Measurements from ENCODE around the gene INMT. TPM values are rescaled to one million over a fixed set of nuclear protein-coding genes. Genes with fewer than 3 reads are reported as not detected.

Gene INMT
- total RNA-seq, 1 donor from 2014 or later: 0.89 TPM

DNA sequence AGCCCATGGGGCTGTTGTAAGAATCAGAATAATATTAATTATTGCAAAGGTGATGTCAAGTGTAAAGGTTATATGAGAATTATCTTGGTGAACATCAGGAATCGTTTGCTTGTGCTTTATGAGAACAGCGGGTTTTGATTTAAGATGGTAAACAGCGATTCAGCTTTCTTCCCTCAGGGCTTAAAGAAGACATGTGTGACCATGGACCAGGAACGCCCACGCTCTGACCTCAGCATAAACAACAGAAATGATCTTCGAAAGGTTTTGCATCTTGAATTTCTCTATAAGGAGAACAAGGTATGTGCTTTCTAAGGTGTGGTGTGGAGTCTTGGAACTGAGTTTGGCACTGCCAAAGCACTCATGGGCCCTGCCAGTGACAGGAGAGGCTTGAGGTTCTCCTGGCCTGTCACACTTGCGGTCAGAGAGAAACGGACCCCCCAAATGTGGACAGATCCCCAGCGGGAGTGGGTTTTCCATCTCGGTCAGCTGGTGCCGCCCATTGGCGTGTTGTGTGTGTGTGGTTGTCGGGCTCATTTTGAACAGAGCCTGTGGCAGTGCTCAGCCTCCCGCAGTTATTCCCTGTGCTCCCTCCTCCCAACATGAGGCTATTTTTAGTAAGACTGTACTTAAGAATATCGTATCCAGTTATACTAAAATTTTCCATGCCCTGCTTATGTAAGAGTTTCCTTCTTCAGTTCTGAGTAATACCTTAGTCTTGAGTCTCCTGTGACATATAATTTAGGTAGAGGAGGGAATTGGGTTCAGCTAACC lies 26.5 kb downstream of the INMT start:
- intact Hi-C loops (cut with micrococcal nuclease): no loop called here

- intact Hi-C loops (cut with micrococcal nuclease): no loop called here
Measured at GRCh38 chr7:30779574-30779973, 27.6 kb downstream of the INMT start.

DNA sequence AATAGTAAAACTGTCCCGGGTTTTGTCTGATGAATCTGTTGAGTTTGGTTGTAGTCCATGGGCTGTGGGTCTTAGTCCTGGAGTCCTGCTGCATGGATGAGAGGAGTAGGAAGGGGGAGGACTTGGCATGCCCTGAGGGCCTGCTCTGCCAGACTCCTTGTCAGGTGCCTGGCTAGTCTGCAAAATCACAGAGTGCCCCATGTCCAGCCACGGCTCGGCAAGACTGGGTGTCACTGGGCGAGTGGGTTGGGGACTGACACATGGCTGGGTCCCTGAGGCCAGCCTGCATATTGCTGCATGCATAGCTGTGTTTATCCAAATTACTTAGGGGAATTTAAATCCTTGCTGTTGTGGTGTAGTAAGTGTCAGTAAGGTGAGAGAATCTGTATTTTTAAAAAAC lies 29.0 kb downstream of the INMT start:
- intact Hi-C loops (cut with micrococcal nuclease): no loop called here

- intact Hi-C loops (cut with micrococcal nuclease): no loop called here
Measured at GRCh38 chr7:30782690-30783089, 30.8 kb downstream of the INMT start.

GRCh38 chr7:30785786-30786185 lies 33.9 kb downstream of the INMT start:
- intact Hi-C loops (cut with micrococcal nuclease): no loop called here

GRCh38 chr7:30787486-30787885 lies 35.6 kb downstream of the INMT start:
- intact Hi-C loops (cut with micrococcal nuclease): no loop called here

DNA sequence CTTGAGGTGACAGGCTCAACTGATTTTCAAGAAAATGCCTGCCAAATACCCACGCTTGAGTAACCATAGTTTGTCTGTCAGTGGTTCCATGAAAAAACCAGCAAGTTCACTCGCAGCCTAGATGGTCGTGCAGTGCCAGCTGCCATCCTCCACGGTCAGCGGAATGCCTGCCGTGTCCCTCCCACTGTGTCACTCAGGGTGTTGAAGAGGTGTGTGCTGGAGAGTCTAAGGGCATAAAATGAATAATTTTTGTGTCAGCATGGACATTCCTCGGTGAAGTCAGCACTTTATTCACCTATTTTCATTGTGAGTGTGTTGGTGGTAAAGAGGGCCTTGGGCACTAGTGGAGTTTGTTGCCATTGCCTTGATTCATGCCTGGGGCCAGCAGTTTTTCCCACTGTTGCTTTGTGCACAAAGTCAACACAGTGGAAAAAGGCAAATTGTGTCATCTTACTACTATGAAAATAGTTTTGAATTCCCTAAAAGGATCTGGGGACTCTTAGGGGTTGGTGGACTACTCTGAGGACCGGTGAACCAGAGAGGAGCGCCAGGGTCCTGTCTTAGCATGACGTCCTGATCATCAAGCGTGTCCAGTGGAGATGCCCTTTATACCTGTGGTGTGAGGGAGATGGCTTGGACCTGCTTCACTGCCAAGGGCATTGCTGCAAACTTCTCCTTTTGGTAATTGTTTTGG lies 36.9 kb downstream of the INMT start:
- intact Hi-C loops (cut with micrococcal nuclease): no loop called here

- intact Hi-C loops (cut with micrococcal nuclease): no loop called here
Measured at GRCh38 chr7:30789334-30789711, 37.4 kb downstream of the INMT start.

- intact Hi-C loops (cut with micrococcal nuclease): no loop called here
Measured at GRCh38 chr7:30790356-30790755, 38.4 kb downstream of the INMT start.

DNA sequence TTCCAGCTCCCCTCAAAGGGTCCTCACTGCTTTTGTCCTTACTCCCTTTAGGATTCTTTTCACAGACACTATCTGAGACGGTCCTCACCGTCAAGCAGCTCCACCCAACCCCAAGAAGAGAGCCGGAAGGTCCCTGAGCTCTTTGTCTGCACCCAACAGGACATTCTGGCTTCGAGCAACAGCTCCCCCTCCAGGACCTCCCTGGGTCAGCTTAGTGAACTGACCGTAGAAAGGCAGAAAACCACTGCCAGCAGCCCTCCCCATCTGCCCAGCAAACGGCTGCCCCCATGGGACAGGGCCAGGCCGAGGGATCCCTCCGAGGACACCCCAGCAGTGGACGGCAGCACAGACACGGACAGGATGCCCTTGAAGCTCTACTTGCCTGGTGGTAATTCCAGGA lies 39.2 kb downstream of the INMT start:
- intact Hi-C loops (cut with micrococcal nuclease): no loop called here

DNA sequence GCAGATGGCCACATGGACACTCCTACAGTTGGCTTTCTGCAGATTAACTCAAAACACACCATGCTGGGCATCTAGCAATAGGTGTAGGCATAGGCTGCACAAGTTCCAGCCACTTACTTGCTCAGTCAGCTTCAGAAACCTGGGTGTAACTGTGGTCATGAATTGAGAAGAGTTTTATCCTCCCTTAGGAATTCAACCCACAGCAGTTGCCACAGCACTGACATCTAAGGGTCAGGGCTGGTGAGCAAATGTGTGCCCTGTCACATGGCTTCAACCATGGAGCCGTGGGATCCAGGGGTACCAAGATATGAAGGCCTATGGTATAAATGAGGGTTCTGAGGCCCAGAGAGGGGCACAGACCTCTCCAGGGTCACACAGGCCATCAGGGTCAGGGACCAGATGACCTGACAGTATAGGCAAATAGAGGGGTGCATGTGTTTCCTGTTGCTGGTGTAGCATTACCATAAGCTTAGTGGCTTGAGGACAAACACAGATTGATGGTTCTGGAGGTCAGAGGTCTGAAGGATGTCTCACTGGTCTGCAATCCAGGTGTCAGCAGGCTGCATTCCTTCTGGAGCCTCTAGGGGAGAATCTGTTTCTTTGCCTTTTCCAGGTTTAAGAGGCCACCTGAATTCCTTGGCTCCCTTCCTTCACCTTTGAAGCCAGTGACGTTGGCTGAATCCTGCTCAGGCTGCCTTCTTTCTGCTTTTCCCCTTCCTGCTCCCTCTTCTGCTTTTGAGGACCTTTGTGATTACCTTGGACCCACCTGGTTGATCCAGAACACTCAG lies 43.4 kb downstream of the INMT start:
- intact Hi-C loops (cut with micrococcal nuclease): no loop called here

GRCh38 chr7:30796105-30796869 lies 44.4 kb downstream of the INMT start:
- intact Hi-C loops (cut with micrococcal nuclease): no loop called here

DNA sequence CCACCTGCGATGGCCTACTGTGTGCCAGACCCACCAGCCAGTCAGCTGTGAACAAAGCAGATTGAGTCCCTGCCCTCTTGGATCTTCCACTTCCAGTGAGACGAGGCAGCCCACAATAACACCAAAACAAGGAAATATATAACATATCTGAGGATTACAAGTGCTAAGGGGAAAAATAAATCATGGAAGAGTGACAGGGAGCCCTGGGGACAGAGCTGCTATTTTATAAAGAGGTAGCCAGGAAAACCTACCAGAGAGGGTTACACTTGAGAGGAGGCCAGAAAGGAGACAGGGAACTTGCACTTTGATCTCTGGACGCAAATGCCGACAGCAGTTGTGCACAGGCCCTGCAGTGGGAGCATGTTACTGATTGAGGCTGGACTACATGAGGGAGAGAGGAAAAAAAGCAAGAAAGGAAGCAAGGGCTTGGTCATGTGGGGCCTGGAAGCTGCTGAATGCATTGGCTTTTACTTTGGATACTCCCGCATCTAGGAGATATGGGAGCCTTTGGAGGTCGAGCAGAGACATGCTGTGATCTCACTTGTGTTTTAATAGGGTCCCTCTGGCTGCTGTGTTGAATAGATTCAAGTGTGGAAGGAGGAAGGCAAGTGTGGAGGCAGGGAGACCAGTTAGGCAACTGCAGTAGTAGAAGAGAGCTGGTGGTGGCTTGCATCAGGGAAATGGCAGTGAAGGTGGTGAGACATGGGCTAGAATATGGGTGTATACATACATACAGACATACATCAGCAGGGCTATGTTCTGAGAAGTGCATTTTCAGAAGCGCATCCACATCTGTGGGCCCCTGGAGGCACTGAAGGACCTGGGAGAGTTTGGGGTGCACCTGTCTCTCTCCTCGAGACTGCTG lies 45.5 kb downstream of the INMT start:
- intact Hi-C loops (cut with micrococcal nuclease): no loop called here

- intact Hi-C loops (cut with micrococcal nuclease): no loop called here
Measured at GRCh38 chr7:30799206-30799975, 47.5 kb downstream of the INMT start.

DNA sequence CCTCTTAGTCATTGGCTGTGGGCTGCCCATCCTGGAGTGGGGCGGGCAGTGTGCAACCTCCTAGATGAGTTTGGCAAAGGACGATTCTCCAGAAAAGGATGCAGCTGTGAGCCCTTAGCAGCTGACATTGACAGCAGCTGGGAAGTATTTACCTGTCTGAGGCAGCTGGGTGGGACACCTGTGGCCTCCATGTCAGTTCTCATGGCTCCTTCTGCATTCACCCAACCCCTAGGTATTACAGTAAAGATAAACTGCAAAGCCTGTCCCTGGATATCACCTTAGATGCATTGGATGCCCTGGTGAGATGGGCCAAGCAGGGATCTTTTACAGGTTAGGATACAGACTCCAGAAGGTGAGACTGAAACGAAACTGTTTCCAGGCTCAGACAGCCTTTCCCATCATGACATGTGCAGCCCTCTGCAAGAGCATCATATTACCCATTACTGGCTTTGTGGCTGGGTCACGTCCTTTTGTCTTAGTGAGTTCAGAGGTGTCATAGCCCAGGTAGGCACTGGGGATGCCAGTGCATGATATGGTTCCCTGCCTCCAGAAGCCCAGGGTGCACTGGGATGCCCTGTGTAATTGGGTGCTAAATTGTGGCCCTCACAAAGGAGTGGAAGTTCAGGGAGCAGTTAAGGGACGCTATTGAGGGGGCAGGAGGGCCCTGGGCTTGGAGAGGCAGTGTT lies 48.2 kb downstream of the INMT start:
- intact Hi-C loops (cut with micrococcal nuclease): loop anchor here (2.0 to 5.0 kb wide), 2 partner anchors 175 to 687 kb away; no protein-coding TSS in a partner anchor

DNA sequence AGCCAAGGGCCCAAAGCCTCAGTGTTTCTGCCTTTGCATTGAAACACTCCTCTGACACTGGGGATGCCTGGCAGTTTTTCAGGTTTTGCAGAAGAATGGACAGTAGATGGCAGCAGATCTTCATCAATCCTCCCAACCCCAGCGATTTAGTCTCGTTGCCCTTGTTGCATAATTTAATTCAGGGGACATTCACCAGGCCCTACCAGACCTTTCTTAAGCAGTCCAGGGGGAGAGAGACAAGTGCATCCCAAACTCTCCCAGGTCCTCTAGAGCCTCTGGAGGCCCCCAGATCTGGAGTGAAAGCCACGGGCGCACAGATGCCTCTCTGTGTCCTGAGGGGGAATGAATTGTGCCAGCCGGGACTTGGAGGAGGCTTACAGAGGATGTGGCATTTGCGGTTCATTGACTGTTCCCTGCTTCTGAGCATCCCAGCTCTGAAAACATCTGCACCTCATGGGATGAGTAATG lies 48.9 kb downstream of the INMT start:
- intact Hi-C loops (cut with micrococcal nuclease): loop anchor here (2.0 to 5.0 kb wide), 2 partner anchors 174 to 686 kb away; no protein-coding TSS in a partner anchor

GRCh38 chr7:30802812-30803211 lies 50.9 kb downstream of the INMT start:
- intact Hi-C loops (cut with micrococcal nuclease): loop anchor here (5.0 kb wide), 1 partner anchor 684 kb away; no protein-coding TSS in a partner anchor

DNA sequence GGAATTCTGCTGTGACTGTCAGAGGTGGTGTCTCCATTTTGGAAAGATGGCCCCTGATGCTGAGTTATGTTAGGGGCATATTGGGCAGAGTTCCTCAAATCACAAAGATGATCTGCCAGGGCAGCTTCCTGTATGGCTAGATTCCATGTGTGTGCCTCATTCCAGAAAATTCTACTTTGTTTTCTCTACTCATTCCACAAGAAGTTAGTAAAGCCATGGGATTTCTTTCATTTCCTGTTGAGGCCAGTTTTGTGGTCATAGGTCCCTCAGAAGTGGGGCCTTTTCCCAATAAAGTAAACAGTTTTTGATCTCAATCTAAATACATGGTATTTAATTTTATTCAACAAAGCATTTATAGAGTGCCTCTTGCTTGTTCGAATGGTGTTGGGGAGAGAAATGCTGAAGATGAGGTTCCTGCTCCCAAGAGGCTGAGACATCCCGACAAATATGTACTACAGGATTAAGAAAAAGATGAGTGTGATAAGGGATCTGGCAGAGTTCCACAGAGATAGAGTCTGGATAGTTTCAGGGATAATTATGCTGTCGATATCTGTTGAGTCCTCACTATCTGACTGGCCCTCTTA lies 52.2 kb downstream of the INMT start:
- intact Hi-C loops (cut with micrococcal nuclease): loop anchor here (5.0 kb wide), 1 partner anchor 683 kb away; no protein-coding TSS in a partner anchor
